ENCODE data around the gene DSG3. TPM values are rescaled to one million over a fixed set of nuclear protein-coding genes. Genes with fewer than 3 reads are reported as not detected.

The DSG3 gene
- total RNA-seq, 1 experiment from 2014 or later = not detected

GRCh38 chr18:31512203-31512764 is 64.7 kb downstream of the DSG3 start:
- peak; percentile 78 for DNase-seq (ENCODE audit: extremely low read depth, low read depth)

- DNase-seq (ENCODE audit: extremely low read depth, low read depth) = no peak
Measured at GRCh38 chr18:31513189-31513935, 65.8 kb downstream of the DSG3 start.

- DNase-seq (ENCODE audit: extremely low read depth, low read depth) = no peak
Measured at GRCh38 chr18:31516437-31516836, 68.9 kb downstream of the DSG3 start.

GRCh38 chr18:31526374-31526773 is 78.8 kb downstream of the DSG3 start:
- DNase-seq (ENCODE audit: extremely low read depth, low read depth) = no peak

Other genes starting within 250 kb of the DSG3 start
- gene DSG1, start 129.6 kb upstream of the DSG3 start, total RNA-seq (2014; rRNA removed; shearing (Covaris generic)) = 0.02 TPM in 1 of 2 replicates, not detected in the other
- not detected in 2 replicates for gene DSG4, start 71.0 kb upstream of the DSG3 start, total RNA-seq (2014; rRNA removed; shearing (Covaris generic))
- 33.9 and 39.1 TPM in 2 replicates for gene DSG2, start 50.4 kb downstream of the DSG3 start, total RNA-seq (2014; rRNA removed; shearing (Covaris generic))
- not detected in 2 replicates for gene TTR, start 144.1 kb downstream of the DSG3 start, total RNA-seq (2014; rRNA removed; shearing (Covaris generic))
- 17.4 and 21.4 TPM in 2 replicates for gene B4GALT6, start 236.8 kb downstream of the DSG3 start, total RNA-seq (2014; rRNA removed; shearing (Covaris generic))